Astrocyte (in vitro differentiated cells and primary cell): ENCODE results near the gene PRKG2.

ENCODE experiments used
- CTCF ChIP-seq: IDR thresholded peaks from 2 replicates; pipeline ENCODE4 v1.5.1; 2011; ENCODE audit warnings: low read depth, mild to moderate bottlenecking, inconsistent platforms, low read length, moderate library complexity; ENCODE audit not compliant: insufficient read depth
- EZH2 ChIP-seq: IDR thresholded peaks from 2 replicates; pipeline ENCODE4 v1.6.1; 2012; ENCODE audit warnings: mild to moderate bottlenecking, low read length, inconsistent platforms; ENCODE audit not compliant: insufficient read depth

GRCh38 chr4:81143183-81143582 is 71.8 kb downstream of the PRKG2 start:
- TF ChIP-seq EZH2 (no peak), CTCF (no peak)
